ENCODE data around the gene FBXO27. TPM values are rescaled to one million over a fixed set of nuclear protein-coding genes. Genes with fewer than 3 reads are reported as not detected.

The FBXO27 gene
- total and polyA plus RNA-seq, 2 of the 13 experiments (the other 11 are each of a cell fraction or from before 2014, with no cell fraction given), result 0.15 to 2.8 TPM

GRCh38 chr19:38977445-38978325 is 54.7 kb downstream of the FBXO27 start (continued):
- no peak for TF ChIP-seq GABPA (IDR thresholded peaks at IDR 0.05; ENCODE audit: low read depth, low read length)
- 0 out of 2 replicates have a peak, but pooled peaks have one; percentile 5 for TF ChIP-seq GABPA (CRISPR knock-in tag; IDR thresholded peaks at IDR 0.05; ENCODE audit: low read depth)
- TF ChIP-seq, protein P1, sequence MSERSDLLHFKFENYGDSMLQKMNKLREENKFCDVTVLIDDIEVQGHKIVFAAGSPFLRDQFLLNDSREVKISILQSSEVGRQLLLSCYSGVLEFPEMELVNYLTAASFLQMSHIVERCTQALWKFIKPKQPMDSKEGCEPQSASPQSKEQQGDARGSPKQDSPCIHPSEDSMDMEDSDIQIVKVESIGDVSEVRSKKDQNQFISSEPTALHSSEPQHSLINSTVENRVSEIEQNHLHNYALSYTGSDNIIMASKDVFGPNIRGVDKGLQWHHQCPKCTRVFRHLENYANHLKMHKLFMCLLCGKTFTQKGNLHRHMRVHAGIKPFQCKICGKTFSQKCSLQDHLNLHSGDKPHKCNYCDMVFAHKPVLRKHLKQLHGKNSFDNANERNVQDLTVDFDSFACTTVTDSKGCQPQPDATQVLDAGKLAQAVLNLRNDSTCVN (CRISPR knock-in tag; IDR thresholded peaks at IDR 0.05; ENCODE audit: borderline replicate concordance), result 0 out of 2 replicates have a peak, but pooled peaks have one; percentile 26
- TF ChIP-seq, protein P2, sequence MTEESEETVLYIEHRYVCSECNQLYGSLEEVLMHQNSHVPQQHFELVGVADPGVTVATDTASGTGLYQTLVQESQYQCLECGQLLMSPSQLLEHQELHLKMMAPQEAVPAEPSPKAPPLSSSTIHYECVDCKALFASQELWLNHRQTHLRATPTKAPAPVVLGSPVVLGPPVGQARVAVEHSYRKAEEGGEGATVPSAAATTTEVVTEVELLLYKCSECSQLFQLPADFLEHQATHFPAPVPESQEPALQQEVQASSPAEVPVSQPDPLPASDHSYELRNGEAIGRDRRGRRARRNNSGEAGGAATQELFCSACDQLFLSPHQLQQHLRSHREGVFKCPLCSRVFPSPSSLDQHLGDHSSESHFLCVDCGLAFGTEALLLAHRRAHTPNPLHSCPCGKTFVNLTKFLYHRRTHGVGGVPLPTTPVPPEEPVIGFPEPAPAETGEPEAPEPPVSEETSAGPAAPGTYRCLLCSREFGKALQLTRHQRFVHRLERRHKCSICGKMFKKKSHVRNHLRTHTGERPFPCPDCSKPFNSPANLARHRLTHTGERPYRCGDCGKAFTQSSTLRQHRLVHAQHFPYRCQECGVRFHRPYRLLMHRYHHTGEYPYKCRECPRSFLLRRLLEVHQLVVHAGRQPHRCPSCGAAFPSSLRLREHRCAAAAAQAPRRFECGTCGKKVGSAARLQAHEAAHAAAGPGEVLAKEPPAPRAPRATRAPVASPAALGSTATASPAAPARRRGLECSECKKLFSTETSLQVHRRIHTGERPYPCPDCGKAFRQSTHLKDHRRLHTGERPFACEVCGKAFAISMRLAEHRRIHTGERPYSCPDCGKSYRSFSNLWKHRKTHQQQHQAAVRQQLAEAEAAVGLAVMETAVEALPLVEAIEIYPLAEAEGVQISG (CRISPR knock-in tag; IDR thresholded peaks at IDR 0.05), result 0 out of 2 replicates have a peak, but pooled peaks have one; percentile 25
- 0 out of 2 replicates have a peak, but pooled peaks have one; percentile 21 for TF ChIP-seq ZKSCAN8 (CRISPR knock-in tag; IDR thresholded peaks at IDR 0.05; ENCODE audit: borderline replicate concordance)
- TF ChIP-seq IRF2 (CRISPR knock-in tag; IDR thresholded peaks at IDR 0.05), result no peak
- TF ChIP-seq SIN3B (IDR thresholded peaks at IDR 0.05; ENCODE audit: low read length), result no peak
- peak; percentile 72; the same call in 1 of the 3 replicates for TF ChIP-seq MXI1 (IDR thresholded peaks at IDR 0.05; ENCODE audit: borderline replicate concordance, low read depth, low read length)
- TF ChIP-seq PHF21A (CRISPR knock-in tag; IDR thresholded peaks at IDR 0.05), result peak; percentile 29; the same call in 1 of the 2 replicates
- no peak for TF ChIP-seq PRDM4 (CRISPR knock-in tag; IDR thresholded peaks at IDR 0.05; ENCODE audit: borderline replicate concordance)
- TF ChIP-seq SALL1 (CRISPR knock-in tag; IDR thresholded peaks at IDR 0.05), result peak; percentile 66
- peak; percentile 45 for TF ChIP-seq ZNF687 (CRISPR knock-in tag; IDR thresholded peaks at IDR 0.05)
- TF ChIP-seq SAP130 (CRISPR knock-in tag; IDR thresholded peaks at IDR 0.05; ENCODE audit: low read depth), result peak; percentile 32; the same call in 1 of the 2 replicates
- TF ChIP-seq HDAC1 (CRISPR knock-in tag; IDR thresholded peaks at IDR 0.05), result 0 out of 2 replicates have a peak, but pooled peaks have one; percentile 14
- TF ChIP-seq SOX13 (IDR thresholded peaks at IDR 0.05), result no peak
- TF ChIP-seq SOX13 (CRISPR knock-in tag; conservative IDR thresholded peaks at IDR 0.05 in 1 of 2, IDR thresholded peaks at IDR 0.05 in 1 of 2), result peak in 1 of 2 experiments; percentile 31; a peak in 1 of 4 replicates
- TF ChIP-seq HOXA3 (CRISPR knock-in tag; IDR thresholded peaks at IDR 0.05), result 0 out of 2 replicates have a peak, but pooled peaks have one; percentile 6
- TF ChIP-seq ELF3 (CRISPR knock-in tag; IDR thresholded peaks at IDR 0.05), result 0 out of 2 replicates have a peak, but pooled peaks have one; percentile 21
